Epithelial cell of esophagus (primary cell): ENCODE data around the gene PPP1R18.
A peak's percentile ranks its signal among the peaks of the same experiment; 100 is the strongest.

Source experiments
- DNase-seq: peaks from one replicate; pipeline ENCODE4 v3.0.0; 2010; ENCODE audit warnings: low read depth
- H3K4me3 ChIP-seq: 2 replicates; pipeline ENCODE4 v1.5.1; 2011; ENCODE audit warnings: mild to moderate bottlenecking, low read length, control low read depth
- TF ChIP-seq, protein P1 (sequence below): IDR thresholded peaks from 2 replicates; pipeline ENCODE4 v1.5.1; 2011; ENCODE audit warnings: low read depth, mild to moderate bottlenecking, low read length, control low read depth, inconsistent platforms; ENCODE audit not compliant: insufficient read depth; ENCODE audit errors: missing control alignments

Gene PPP1R18

DNA sequence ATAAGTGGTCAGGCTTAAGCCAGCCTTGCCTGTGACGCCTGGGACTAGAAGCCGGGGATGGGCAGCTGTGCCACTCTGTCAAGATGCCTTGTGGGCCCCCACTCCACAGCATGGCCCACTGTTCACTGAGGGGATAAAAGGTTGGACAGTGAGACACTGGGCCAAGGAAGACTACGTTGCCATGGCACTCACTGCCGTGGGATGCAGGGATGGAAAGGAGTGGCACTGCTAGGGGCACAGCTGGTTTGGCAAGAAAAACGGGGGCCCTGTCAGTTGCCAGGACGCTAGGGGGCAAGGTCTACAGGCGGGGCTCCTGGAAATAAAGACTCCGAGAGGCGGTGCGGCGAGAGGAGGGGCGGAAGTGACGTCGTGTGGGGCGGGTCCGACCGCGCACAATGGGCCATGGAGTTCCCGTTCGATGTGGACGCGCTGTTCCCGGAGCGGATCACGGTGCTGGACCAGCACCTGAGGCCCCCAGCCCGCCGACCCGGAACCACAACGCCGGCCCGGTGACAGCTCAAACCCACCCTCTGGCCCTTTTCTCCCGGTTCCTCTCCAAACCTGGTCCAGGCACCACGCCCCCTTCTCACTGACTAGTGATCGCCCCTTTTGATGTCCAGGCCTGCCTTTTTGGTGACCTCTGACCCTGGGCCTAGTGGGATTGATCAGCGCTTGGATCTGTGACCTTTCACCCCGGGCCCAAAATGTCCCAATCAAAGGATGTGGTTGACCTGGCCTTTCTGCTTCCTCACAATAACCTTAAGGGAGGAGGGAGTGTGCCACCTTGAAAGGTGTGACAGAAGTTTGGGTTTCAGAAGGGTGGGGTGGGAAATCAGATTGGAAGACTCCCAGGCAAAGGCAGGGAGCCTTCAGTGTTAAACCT, 59.7 kb downstream of the PPP1R18 start, which contains the start of gene ATAT1:
ATAT1 (plus strand) TSS at position 391 of the 883 bp plus-strand sequence.
- peak within 1 kb of the TSS; percentile 76 for H3K4me3 ChIP-seq
- peak; percentile 85 for DNase-seq
- TF ChIP-seq, protein P1, sequence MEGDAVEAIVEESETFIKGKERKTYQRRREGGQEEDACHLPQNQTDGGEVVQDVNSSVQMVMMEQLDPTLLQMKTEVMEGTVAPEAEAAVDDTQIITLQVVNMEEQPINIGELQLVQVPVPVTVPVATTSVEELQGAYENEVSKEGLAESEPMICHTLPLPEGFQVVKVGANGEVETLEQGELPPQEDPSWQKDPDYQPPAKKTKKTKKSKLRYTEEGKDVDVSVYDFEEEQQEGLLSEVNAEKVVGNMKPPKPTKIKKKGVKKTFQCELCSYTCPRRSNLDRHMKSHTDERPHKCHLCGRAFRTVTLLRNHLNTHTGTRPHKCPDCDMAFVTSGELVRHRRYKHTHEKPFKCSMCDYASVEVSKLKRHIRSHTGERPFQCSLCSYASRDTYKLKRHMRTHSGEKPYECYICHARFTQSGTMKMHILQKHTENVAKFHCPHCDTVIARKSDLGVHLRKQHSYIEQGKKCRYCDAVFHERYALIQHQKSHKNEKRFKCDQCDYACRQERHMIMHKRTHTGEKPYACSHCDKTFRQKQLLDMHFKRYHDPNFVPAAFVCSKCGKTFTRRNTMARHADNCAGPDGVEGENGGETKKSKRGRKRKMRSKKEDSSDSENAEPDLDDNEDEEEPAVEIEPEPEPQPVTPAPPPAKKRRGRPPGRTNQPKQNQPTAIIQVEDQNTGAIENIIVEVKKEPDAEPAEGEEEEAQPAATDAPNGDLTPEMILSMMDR, result peak; percentile 29
